ENCODE measurements around the gene WNK2.

The WNK2 gene

GRCh38 chr9:93280661-93281259, 96.8 kb downstream of the WNK2 start:
- no peak for DNase-seq

GRCh38 chr9:93286252-93287188, 102.6 kb downstream of the WNK2 start:
- no peak for DNase-seq

GRCh38 chr9:93287189-93287552, 103.2 kb downstream of the WNK2 start:
- DNase-seq, result no peak

GRCh38 chr9:93287593-93287992, 103.7 kb downstream of the WNK2 start:
- DNase-seq, result no peak

- DNase-seq, result no peak
Measured at GRCh38 chr9:93288341-93288740, 104.4 kb downstream of the WNK2 start.

GRCh38 chr9:93288891-93289883, 105.2 kb downstream of the WNK2 start:
- no peak for DNase-seq

- DNase-seq, result no peak
Measured at GRCh38 chr9:93290495-93291434, 106.8 kb downstream of the WNK2 start.

- DNase-seq, result no peak
Measured at GRCh38 chr9:93291536-93292287, 107.8 kb downstream of the WNK2 start.

GRCh38 chr9:93292288-93292615, 108.3 kb downstream of the WNK2 start:
- no peak for DNase-seq

- DNase-seq, result no peak
Measured at GRCh38 chr9:93292664-93293328, 108.9 kb downstream of the WNK2 start.

- DNase-seq, result no peak
Measured at GRCh38 chr9:93294011-93294410, 110.1 kb downstream of the WNK2 start.

GRCh38 chr9:93295031-93295430, 111.1 kb downstream of the WNK2 start:
- DNase-seq, result no peak

GRCh38 chr9:93295456-93296076, 111.6 kb downstream of the WNK2 start:
- no peak for DNase-seq

- DNase-seq, result no peak
Measured at GRCh38 chr9:93296889-93297480, 113.0 kb downstream of the WNK2 start.

GRCh38 chr9:93297659-93298497, 113.9 kb downstream of the WNK2 start:
- DNase-seq, result no peak

GRCh38 chr9:93298498-93299417, 114.8 kb downstream of the WNK2 start:
- DNase-seq, result no peak

GRCh38 chr9:93299418-93300174, 115.7 kb downstream of the WNK2 start:
- peak; percentile 9 for DNase-seq
